ENCODE data around the gene TINAGL1. TPM values are rescaled to one million over a fixed set of nuclear protein-coding genes. Genes with fewer than 3 reads are reported as not detected.

Gene TINAGL1
- total and polyA plus RNA-seq, 2 of the 13 experiments (the other 11 are each of a cell fraction or from before 2014, with no cell fraction given): 24.7 to 76.8 TPM

DNA sequence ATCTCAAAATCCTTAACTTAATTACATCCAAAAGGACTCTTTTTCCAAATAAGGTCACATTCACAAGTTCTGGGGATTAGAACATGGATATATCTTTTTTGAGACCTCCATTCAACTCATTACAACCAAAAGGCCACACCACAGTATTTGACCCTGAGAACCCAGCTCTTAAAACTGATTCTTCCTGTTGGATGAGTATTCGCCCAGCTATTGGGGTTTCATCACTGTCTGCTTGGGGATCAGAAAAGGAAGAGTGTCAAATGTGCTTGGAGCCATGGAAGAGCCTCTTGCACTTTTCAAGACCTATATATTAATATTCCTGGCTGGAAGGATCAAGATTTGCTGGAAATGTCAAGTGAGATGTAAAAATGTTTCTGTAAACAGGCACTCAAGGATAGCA lies 5.4 kb upstream of the TINAGL1 start:
- no peak overlapping the region for H3K4me2 ChIP-seq (ENCODE audit: low read depth, low read length)
- FAIRE-seq (no peak), ATAC-seq (no peak), DNase-seq (ENCODE audit: low spot score) (no peak)
- H3K4me1 ChIP-seq (ENCODE audit: insufficient read depth, low read length): peaks cover 59% of the 10 kb centered on the region
- ChIA-PET CTCF (ENCODE audit: low intra/inter-chr PET ratio, low total read pairs) (no interaction called here), POLR2A (no interaction called here)
- in situ Hi-C loops (cut with HindIII; ENCODE audit: extremely low pct_ligation_motif_present, low pct_unique_long_range_greater_than_20kb): no loop called here
- TF ChIP-seq, protein P1, sequence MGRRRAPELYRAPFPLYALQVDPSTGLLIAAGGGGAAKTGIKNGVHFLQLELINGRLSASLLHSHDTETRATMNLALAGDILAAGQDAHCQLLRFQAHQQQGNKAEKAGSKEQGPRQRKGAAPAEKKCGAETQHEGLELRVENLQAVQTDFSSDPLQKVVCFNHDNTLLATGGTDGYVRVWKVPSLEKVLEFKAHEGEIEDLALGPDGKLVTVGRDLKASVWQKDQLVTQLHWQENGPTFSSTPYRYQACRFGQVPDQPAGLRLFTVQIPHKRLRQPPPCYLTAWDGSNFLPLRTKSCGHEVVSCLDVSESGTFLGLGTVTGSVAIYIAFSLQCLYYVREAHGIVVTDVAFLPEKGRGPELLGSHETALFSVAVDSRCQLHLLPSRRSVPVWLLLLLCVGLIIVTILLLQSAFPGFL (CRISPR knock-in tag; IDR thresholded peaks at IDR 0.05): no peak
- TF ChIP-seq HNRNPUL1 (IDR thresholded peaks at IDR 0.05; ENCODE audit: low read depth, low read length) (no peak), ZFP90 (CRISPR knock-in tag; IDR thresholded peaks at IDR 0.05; ENCODE audit: borderline replicate concordance) (no peak), GATA4 (IDR thresholded peaks at IDR 0.05; ENCODE audit: borderline replicate concordance, low read depth) (no peak), NR2F1 (CRISPR knock-in tag; IDR thresholded peaks at IDR 0.05) (no peak), CEBPG (CRISPR knock-in tag; IDR thresholded peaks at IDR 0.05) (no peak), ATF1 (CRISPR knock-in tag; IDR thresholded peaks at IDR 0.05) (no peak), TFE3 (CRISPR knock-in tag; IDR thresholded peaks at IDR 0.05) (no peak), ZNF234 (CRISPR knock-in tag; conservative IDR thresholded peaks at IDR 0.05) (no peak), ZNF333 (CRISPR knock-in tag; IDR thresholded peaks at IDR 0.05; ENCODE audit: borderline replicate concordance) (no peak), PHF20 (CRISPR knock-in tag; IDR thresholded peaks at IDR 0.05) (no peak)
- TF ChIP-seq, protein P2, sequence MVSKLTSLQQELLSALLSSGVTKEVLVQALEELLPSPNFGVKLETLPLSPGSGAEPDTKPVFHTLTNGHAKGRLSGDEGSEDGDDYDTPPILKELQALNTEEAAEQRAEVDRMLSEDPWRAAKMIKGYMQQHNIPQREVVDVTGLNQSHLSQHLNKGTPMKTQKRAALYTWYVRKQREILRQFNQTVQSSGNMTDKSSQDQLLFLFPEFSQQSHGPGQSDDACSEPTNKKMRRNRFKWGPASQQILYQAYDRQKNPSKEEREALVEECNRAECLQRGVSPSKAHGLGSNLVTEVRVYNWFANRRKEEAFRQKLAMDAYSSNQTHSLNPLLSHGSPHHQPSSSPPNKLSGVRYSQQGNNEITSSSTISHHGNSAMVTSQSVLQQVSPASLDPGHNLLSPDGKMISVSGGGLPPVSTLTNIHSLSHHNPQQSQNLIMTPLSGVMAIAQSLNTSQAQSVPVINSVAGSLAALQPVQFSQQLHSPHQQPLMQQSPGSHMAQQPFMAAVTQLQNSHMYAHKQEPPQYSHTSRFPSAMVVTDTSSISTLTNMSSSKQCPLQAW (CRISPR knock-in tag; IDR thresholded peaks at IDR 0.05): no peak
- H3K27ac ChIP-seq (ENCODE audit: extremely low read length, insufficient read depth, low read length): no peak overlapping the region
- no peaks in the 10 kb centered on the region for H3K9me3 ChIP-seq (ENCODE audit: low read length)
- H3K9ac ChIP-seq (ENCODE audit: insufficient read depth, low read depth, low read length): no peak overlapping the region
- H3K36me3 ChIP-seq (replicated peaks in 1 of 2; ENCODE audit: control insufficient read depth in 1 of 2, insufficient read depth in 2 of 2, low read length in 2 of 2): no peaks in the 10 kb centered on the region
- no peaks in the 10 kb centered on the region for H3K27me3 ChIP-seq (ENCODE audit: control insufficient read depth in 1 of 2, insufficient read depth in 2 of 2, low read length in 2 of 2)
- no peaks in the 10 kb centered on the region for H4K20me1 ChIP-seq (ENCODE audit: insufficient read depth, low read length)
- 93% methylated on average over 1 of the region's 1 CpG for WGBS (ENCODE audit: low lambda C conversion rate)
- no peak overlapping the region for H3K4me3 ChIP-seq (replicated peaks in 1 of 3; ENCODE audit: insufficient read depth in 1 of 3, low read depth in 2 of 3, low read length in 3 of 3)
- H2AFZ ChIP-seq (ENCODE audit: low read length): no peak overlapping the region
- intact Hi-C loops (cut with micrococcal nuclease; ENCODE audit: unreplicated experiment): no loop called here
- no peaks in the 10 kb centered on the region for H3K79me2 ChIP-seq (ENCODE audit: insufficient read depth, low read length)
- BruUV-seq (replicated peaks): no TSS peak

Measured in HepG2 (cell line).